ENCODE results near the gene MRGPRD. TPM values are rescaled to one million over a fixed set of nuclear protein-coding genes. Genes with fewer than 3 reads are reported as not detected.

The MRGPRD gene
- total RNA-seq, 1 experiment from 2014 or later = not detected

DNA sequence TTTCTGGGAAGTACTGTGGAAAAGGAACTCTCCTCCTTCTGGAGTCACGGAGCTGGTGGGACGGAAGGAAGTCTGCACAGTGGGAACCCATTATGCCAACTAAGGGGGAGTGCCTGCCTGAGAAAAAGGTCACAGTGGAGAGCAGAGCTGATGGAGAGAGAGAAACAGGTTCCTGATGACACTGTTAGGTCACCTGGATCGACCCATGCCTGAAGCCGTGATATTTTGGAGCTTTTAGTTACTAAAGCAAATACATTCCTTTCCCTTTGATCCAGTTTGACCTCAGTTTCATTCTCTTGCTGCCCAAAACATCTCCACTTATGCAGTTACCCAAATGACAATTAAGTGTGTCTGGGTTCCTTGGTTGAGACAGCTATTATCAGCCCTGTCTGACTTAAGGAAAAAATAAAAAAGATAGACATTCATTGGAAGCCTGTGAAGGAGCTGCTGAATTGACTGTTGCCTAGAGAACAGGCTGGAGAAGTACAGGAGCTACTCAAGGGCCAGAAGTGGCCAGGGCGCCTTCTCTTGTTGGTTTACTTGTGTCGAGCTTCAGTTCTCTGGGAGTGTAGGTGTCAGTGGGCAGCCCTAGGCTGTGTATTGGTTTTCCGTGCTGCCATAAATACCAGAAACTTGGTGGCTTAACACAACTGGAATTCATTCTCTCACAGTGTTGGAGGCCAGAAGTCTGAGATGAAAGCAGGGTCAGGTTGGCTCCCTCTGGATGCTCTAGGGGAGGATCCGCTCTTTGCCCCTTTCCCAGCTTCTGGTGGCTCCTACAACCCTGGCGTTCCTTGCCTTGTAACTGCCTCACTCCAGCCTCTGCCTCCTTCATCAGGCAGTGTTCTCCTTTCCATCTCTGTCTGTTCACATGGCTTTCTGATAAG lies 13.6 kb downstream of the MRGPRD start:
- TF ChIP-seq, protein P1, sequence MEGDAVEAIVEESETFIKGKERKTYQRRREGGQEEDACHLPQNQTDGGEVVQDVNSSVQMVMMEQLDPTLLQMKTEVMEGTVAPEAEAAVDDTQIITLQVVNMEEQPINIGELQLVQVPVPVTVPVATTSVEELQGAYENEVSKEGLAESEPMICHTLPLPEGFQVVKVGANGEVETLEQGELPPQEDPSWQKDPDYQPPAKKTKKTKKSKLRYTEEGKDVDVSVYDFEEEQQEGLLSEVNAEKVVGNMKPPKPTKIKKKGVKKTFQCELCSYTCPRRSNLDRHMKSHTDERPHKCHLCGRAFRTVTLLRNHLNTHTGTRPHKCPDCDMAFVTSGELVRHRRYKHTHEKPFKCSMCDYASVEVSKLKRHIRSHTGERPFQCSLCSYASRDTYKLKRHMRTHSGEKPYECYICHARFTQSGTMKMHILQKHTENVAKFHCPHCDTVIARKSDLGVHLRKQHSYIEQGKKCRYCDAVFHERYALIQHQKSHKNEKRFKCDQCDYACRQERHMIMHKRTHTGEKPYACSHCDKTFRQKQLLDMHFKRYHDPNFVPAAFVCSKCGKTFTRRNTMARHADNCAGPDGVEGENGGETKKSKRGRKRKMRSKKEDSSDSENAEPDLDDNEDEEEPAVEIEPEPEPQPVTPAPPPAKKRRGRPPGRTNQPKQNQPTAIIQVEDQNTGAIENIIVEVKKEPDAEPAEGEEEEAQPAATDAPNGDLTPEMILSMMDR (IDR thresholded peaks at IDR 0.05; ENCODE audit: unreplicated experiment) = no peak
- no peak overlapping the region for H3K27ac Mint-ChIP-seq (ENCODE audit: unreplicated experiment)
- H3K9me3 Mint-ChIP-seq (ENCODE audit: low read depth, unreplicated experiment) = no peaks in the 10 kb centered on the region
- BruUV-seq (replicated peaks) = no TSS peak
- CTCF ChIA-PET = no interaction called here
- H3K4me1 Mint-ChIP-seq (ENCODE audit: low read depth, unreplicated experiment) = no peaks in the 10 kb centered on the region
- no peak for DNase-seq
- intact Hi-C loops (cut with micrococcal nuclease; ENCODE audit: unreplicated experiment) = no loop called here
- no peak overlapping the region for H3K4me3 Mint-ChIP-seq (ENCODE audit: low read depth, unreplicated experiment)
- peaks cover 65% of the 10 kb centered on the region for H3K27me3 Mint-ChIP-seq (ENCODE audit: unreplicated experiment)
- no peaks in the 10 kb centered on the region for H3K36me3 Mint-ChIP-seq (ENCODE audit: insufficient read depth, unreplicated experiment)

DNA sequence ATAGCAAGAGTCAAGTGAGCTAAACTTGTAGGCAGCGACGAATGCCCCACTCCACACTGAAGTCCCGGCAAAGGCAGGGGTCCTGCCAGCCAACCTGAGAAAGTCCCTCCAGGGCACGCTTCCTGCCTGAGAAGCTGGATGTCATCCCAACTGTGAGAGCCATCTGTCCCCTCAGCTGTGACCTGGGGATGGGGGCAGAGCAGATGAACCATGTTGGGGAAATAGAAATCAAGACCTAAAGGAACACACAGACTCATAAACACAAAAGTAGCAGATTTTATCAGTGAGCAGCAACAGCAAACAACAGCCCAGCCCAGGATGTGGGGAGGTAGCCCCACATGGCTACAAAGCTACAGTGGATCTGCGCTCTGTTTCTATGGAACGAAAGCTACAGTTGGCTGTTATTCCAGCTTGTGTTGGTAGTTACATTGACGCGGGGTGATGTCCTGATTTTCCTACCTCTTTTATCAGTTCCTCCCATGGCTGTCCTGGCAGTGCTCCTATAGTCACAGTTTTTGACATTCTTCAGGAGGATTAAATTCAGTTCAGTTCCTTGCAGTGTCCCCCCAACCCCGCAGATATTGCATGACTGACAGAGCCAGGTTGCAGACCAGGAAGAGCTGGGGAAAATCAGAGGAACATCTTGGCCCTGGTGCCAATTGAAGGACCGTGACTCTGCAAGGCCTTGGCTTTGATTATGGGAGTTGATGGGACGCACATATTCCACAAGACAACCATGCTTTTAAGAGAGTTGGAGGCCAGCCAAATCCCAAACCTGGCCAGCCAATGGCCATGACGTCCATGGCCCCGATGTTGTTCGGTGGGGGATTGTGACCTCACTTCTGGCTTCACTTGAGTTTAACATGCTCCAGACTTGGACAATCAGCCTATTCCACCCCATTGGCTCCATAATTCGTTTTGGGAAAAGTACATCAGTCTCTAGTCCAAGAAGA lies 14.6 kb downstream of the MRGPRD start:
- BruUV-seq (replicated peaks) = no TSS peak

DNA sequence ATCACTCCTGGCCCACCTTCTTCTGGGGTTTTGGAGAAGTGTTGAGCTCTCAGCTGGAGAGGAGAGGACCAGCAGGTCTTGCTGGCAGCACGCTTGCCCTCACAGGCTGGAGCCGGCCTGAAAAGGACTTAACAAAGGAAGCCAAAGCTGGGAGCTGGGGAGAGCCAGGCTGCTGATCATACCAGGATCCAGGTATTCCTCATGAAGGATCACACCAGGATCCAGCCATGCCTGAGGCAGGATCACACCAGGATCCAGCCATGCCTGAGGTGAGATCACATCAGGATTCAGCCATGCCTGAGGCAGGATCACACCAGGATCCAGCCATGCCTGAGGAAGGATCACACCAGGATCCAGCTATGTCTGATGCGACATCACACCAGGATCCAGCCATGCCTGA lies 17.0 kb downstream of the MRGPRD start:
- Mint-ChIP-seq H3K4me3 (ENCODE audit: low read depth, unreplicated experiment) (no peak overlapping the region), H3K9me3 (ENCODE audit: low read depth, unreplicated experiment) (no peaks in the 10 kb centered on the region), H3K4me1 (ENCODE audit: low read depth, unreplicated experiment) (no peaks in the 10 kb centered on the region), H3K27me3 (ENCODE audit: unreplicated experiment) (peaks cover 58% of the 10 kb centered on the region), H3K27ac (ENCODE audit: unreplicated experiment) (no peak overlapping the region), H3K36me3 (ENCODE audit: insufficient read depth, unreplicated experiment) (no peaks in the 10 kb centered on the region)
- DNase-seq = no peak
- TF ChIP-seq, protein P1 (IDR thresholded peaks at IDR 0.05; ENCODE audit: unreplicated experiment) = no peak
- CTCF ChIA-PET = no interaction called here
- intact Hi-C loops (cut with micrococcal nuclease; ENCODE audit: unreplicated experiment) = no loop called here
- BruUV-seq (replicated peaks) = no TSS peak

More for the DNA sequence above, 14.6 kb downstream of the MRGPRD start:
- intact Hi-C loops (cut with micrococcal nuclease; ENCODE audit: unreplicated experiment) = no loop called here
- Mint-ChIP-seq H3K27me3 (ENCODE audit: unreplicated experiment) (peaks cover 65% of the 10 kb centered on the region), H3K27ac (ENCODE audit: unreplicated experiment) (no peak overlapping the region), H3K36me3 (ENCODE audit: insufficient read depth, unreplicated experiment) (no peaks in the 10 kb centered on the region), H3K9me3 (ENCODE audit: low read depth, unreplicated experiment) (no peaks in the 10 kb centered on the region), H3K4me1 (ENCODE audit: low read depth, unreplicated experiment) (no peaks in the 10 kb centered on the region), H3K4me3 (ENCODE audit: low read depth, unreplicated experiment) (no peak overlapping the region)
- TF ChIP-seq, protein P1 (IDR thresholded peaks at IDR 0.05; ENCODE audit: unreplicated experiment) = no peak
- DNase-seq = no peak
- CTCF ChIA-PET = no interaction called here

DNA sequence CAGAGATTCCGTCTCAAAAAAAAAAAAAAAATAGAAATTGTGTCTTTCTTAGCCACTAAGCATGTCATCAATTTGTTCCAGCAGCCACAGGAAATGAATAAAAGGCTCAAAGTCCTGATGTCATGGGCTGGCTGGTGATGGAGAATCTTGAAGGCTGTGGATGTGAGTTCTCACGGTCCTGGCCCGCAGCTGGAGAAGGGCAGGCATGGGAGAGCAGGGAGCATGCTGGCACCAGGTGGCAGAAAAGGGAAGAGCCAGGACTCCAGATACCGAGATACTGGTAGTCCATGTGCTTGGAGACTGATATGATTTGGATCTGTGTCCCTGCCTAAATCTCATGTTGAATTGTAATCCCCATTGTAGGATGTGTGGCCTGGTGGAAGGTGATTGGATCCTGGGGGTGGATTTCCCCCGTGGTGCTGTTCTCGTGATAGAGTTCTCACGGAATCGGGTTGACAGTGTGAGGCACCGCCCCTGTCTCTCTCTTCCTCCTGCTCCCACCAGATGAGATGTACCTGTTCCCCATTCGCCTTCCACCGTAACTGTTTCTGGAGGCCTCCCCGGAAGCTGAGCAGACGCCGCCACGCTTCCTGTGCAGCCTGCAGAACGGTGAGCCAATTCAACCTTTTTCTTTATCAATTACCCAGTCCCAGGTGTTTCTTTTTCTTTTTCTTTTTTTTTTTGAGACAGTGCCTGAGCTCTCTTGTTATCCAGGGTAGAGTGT lies 18.1 kb downstream of the MRGPRD start:
- H3K4me3 Mint-ChIP-seq (ENCODE audit: low read depth, unreplicated experiment) = no peak overlapping the region
- peaks cover 48% of the 10 kb centered on the region for H3K27me3 Mint-ChIP-seq (ENCODE audit: unreplicated experiment)
- TF ChIP-seq, protein P1 (IDR thresholded peaks at IDR 0.05; ENCODE audit: unreplicated experiment) = no peak
- H3K4me1 Mint-ChIP-seq (ENCODE audit: low read depth, unreplicated experiment) = no peaks in the 10 kb centered on the region
- CTCF ChIA-PET = no interaction called here
- H3K36me3 Mint-ChIP-seq (ENCODE audit: insufficient read depth, unreplicated experiment) = no peaks in the 10 kb centered on the region
- BruUV-seq (replicated peaks) = no TSS peak
- intact Hi-C loops (cut with micrococcal nuclease; ENCODE audit: unreplicated experiment) = no loop called here
- no peaks in the 10 kb centered on the region for H3K9me3 Mint-ChIP-seq (ENCODE audit: low read depth, unreplicated experiment)
- no peak overlapping the region for H3K27ac Mint-ChIP-seq (ENCODE audit: unreplicated experiment)
- DNase-seq = no peak

All from Calu3 (cell line).